Measurements from ENCODE around the gene CD40LG. TPM values are rescaled to one million over a fixed set of nuclear protein-coding genes. Genes with fewer than 3 reads are reported as not detected.

Gene CD40LG
- polyA plus RNA-seq, 1 donor from 2014 or later: not detected

DNA sequence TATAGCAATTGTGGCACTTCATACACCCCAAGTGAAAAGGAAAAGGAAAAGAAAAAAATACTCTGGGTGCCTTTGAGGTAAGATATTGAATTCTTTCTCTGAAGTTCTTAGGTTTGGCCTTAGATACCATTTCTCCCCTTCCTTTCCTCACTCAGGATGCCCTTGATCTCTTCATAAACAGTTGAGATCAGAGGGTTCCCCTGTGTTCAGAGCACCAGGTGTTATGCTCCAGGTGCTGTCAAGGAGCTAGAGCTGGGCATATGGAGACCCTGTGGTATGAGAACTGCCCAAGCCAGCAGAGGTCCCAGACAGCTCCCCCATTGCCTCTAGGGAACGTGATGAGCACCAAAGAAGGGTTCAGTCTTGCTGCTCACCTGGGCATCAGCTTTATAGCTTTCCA lies 17.1 kb upstream of the CD40LG start:
- Histone ChIP-seq H3K4me2 (ENCODE audit: low read length) (no peak overlapping the region), H3K27me3 (ENCODE audit: insufficient read depth, low read depth, low read length) (no peaks in the 10 kb centered on the region), H3K4me3 (ENCODE audit: low read length) (no peak overlapping the region), H4K20me1 (ENCODE audit: insufficient read depth) (no peaks in the 10 kb centered on the region), H3F3A (ENCODE audit: insufficient read depth, low read length, poor library complexity, severe bottlenecking) (no peaks in the 10 kb centered on the region), H3K27ac (ENCODE audit: low read length) (no peak overlapping the region), H2AFZ (ENCODE audit: low read depth, low read length) (no peak overlapping the region), H3K9me2 (ENCODE audit: insufficient read depth, low read length) (no peaks in the 10 kb centered on the region), H3K9me3 (ENCODE audit: low read length) (no peaks in the 10 kb centered on the region), H3K79me2 (replicated peaks; ENCODE audit: insufficient read depth, low read length) (no peaks in the 10 kb centered on the region), H3K36me3 (ENCODE audit: insufficient read depth, low read length) (no peaks in the 10 kb centered on the region), H3K9ac (ENCODE audit: low read length) (no peak overlapping the region)
- TF ChIP-seq TAF1 (IDR thresholded peaks at IDR 0.05; ENCODE audit: low read depth): no peak
- TF ChIP-seq, protein P1, sequence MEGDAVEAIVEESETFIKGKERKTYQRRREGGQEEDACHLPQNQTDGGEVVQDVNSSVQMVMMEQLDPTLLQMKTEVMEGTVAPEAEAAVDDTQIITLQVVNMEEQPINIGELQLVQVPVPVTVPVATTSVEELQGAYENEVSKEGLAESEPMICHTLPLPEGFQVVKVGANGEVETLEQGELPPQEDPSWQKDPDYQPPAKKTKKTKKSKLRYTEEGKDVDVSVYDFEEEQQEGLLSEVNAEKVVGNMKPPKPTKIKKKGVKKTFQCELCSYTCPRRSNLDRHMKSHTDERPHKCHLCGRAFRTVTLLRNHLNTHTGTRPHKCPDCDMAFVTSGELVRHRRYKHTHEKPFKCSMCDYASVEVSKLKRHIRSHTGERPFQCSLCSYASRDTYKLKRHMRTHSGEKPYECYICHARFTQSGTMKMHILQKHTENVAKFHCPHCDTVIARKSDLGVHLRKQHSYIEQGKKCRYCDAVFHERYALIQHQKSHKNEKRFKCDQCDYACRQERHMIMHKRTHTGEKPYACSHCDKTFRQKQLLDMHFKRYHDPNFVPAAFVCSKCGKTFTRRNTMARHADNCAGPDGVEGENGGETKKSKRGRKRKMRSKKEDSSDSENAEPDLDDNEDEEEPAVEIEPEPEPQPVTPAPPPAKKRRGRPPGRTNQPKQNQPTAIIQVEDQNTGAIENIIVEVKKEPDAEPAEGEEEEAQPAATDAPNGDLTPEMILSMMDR (IDR thresholded peaks at IDR 0.05; ENCODE audit: poor library complexity, severe bottlenecking): no peak
- no peak for TF ChIP-seq EP300 (conservative IDR thresholded peaks at IDR 0.05; ENCODE audit: poor library complexity, severe bottlenecking)
- TF ChIP-seq RAD21 (conservative IDR thresholded peaks at IDR 0.05): no peak
- TF ChIP-seq SMC3 (conservative IDR thresholded peaks at IDR 0.05; ENCODE audit: poor library complexity): no peak
- TF ChIP-seq, protein P2, sequence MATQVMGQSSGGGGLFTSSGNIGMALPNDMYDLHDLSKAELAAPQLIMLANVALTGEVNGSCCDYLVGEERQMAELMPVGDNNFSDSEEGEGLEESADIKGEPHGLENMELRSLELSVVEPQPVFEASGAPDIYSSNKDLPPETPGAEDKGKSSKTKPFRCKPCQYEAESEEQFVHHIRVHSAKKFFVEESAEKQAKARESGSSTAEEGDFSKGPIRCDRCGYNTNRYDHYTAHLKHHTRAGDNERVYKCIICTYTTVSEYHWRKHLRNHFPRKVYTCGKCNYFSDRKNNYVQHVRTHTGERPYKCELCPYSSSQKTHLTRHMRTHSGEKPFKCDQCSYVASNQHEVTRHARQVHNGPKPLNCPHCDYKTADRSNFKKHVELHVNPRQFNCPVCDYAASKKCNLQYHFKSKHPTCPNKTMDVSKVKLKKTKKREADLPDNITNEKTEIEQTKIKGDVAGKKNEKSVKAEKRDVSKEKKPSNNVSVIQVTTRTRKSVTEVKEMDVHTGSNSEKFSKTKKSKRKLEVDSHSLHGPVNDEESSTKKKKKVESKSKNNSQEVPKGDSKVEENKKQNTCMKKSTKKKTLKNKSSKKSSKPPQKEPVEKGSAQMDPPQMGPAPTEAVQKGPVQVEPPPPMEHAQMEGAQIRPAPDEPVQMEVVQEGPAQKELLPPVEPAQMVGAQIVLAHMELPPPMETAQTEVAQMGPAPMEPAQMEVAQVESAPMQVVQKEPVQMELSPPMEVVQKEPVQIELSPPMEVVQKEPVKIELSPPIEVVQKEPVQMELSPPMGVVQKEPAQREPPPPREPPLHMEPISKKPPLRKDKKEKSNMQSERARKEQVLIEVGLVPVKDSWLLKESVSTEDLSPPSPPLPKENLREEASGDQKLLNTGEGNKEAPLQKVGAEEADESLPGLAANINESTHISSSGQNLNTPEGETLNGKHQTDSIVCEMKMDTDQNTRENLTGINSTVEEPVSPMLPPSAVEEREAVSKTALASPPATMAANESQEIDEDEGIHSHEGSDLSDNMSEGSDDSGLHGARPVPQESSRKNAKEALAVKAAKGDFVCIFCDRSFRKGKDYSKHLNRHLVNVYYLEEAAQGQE (IDR thresholded peaks at IDR 0.05; ENCODE audit: borderline replicate concordance): no peak
- no peak for TF ChIP-seq POLR2AphosphoS5 (IDR thresholded peaks at IDR 0.05)
- no peak for TF ChIP-seq EZH2 (IDR thresholded peaks at IDR 0.05; ENCODE audit: borderline replicate concordance, insufficient read depth, low read length, poor library complexity, severe bottlenecking)
- TF ChIP-seq MXI1 (conservative IDR thresholded peaks at IDR 0.05; ENCODE audit: poor library complexity, severe bottlenecking): no peak

DNA sequence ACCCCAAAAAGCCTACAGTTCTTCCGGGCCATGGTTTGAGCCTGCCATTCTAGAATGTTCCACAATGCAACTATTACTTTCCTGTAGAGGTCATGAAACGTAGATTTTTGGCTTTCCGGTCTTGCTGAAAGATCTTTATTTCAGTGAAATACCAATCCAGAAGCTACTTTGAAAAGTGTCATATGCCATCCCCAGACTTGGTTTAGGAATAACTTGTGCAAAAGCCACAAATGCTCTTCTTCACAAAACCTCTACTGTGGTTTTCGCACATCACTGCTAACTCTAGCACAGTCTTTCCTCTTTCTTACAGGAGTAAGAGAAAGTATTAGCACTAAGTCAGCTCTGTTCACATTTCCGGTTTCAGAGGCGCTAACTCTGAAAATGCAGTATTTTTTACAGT lies 12.7 kb upstream of the CD40LG start:
- Histone ChIP-seq H3K4me2 (ENCODE audit: low read length) (no peak overlapping the region), H3K27me3 (ENCODE audit: insufficient read depth, low read depth, low read length) (no peaks in the 10 kb centered on the region)

More for the DNA sequence above, 12.7 kb upstream of the CD40LG start:
- Histone ChIP-seq H3K36me3 (ENCODE audit: insufficient read depth, low read length) (no peaks in the 10 kb centered on the region), H3K9me2 (ENCODE audit: insufficient read depth, low read length) (no peaks in the 10 kb centered on the region), H3K9me3 (ENCODE audit: low read length) (no peaks in the 10 kb centered on the region), H3K27ac (ENCODE audit: low read length) (no peak overlapping the region), H3F3A (ENCODE audit: insufficient read depth, low read length, poor library complexity, severe bottlenecking) (no peaks in the 10 kb centered on the region), H2AFZ (ENCODE audit: low read depth, low read length) (no peak overlapping the region), H3K9ac (ENCODE audit: low read length) (no peak overlapping the region), H4K20me1 (ENCODE audit: insufficient read depth) (no peaks in the 10 kb centered on the region), H3K4me3 (ENCODE audit: low read length) (no peak overlapping the region), H3K79me2 (replicated peaks; ENCODE audit: insufficient read depth, low read length) (no peaks in the 10 kb centered on the region)
- no peak for TF ChIP-seq SMC3 (conservative IDR thresholded peaks at IDR 0.05; ENCODE audit: poor library complexity)
- TF ChIP-seq RAD21 (conservative IDR thresholded peaks at IDR 0.05): no peak
- TF ChIP-seq, protein P1 (IDR thresholded peaks at IDR 0.05; ENCODE audit: poor library complexity, severe bottlenecking): no peak
- TF ChIP-seq MXI1 (conservative IDR thresholded peaks at IDR 0.05; ENCODE audit: poor library complexity, severe bottlenecking): no peak
